ENCODE results near the gene CXCL10.

The CXCL10 gene

DNA sequence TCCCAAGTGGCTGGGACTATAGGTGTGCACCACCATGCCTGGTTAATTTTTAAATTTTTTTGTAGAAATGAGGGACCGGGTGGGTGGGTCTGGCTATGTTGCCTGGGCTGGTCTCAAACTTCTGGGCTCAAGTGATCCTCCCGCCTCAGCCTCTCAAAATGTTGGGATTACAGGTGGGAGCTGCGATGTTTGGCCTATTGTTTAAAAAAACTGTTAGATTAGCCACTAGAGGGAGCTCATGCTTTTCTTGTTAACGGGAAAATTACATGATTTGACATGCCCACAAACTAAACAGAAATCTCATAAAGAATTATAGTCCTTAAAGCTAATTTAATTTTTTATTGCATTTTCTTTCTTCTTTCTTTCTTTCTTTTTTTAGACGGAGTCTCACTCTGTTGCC lies 27.6 kb downstream of the CXCL10 start:
- DNase-seq, result peak; percentile 39

DNA sequence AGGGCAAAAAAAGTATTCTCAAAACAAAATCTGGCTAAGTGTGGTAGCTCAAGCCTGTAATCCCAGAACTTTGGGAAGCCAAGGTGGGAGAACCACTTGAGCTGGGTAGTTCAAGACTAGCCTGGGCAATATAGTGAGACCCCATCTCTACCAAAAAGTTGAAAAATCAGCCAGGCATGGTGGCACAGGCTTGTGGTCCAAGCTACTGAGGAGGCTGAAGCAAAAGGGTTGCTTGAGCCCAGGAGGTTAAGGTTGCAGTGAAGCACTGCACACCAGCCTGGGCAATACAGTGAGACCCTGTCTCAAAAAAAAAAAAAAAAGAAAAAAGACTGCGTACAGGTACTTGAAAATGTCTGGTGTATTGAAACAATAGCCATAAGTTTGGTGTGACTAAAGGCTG lies 30.8 kb downstream of the CXCL10 start:
- DNase-seq, result no peak

DNA sequence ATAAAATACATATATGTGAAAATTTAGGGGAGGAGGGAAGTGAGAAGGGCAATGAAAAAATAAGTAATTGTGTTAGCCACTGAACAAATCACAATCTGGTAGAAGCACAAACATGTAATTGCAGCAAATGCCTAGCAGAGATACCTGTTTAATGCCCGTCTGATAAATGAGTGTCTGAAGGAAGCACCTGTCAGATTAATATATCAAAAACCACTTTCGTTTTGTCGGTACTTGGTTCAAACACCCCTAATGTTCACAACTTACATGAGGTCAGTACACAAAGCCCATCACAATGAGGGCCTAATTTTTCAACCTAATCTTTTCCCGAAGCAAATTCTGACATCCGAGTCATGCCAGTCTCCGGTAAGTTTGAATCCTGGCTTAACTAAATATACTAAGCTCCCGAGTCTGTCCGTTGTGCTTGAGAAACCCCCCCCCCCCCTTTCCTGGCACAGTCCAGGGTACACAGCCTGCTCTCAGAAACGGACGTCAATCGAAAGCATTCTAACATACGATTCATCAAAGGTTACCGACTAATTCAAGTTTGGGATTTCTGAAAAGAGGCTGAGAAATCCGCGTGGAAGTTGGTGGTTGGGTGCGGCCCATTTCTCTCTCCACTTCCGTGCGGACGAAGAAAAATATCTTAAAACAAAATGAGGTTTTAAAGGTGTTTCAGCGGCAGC lies 33.3 kb downstream of the CXCL10 start:
- DNase-seq, result no peak

GRCh38 chr4:75985116-75985515 lies 38.2 kb downstream of the CXCL10 start:
- no peak for DNase-seq

GRCh38 chr4:75980576-75980975 lies 42.7 kb downstream of the CXCL10 start:
- DNase-seq, result no peak

GRCh38 chr4:75976177-75976576 lies 47.1 kb downstream of the CXCL10 start:
- DNase-seq, result no peak

- no peak for DNase-seq
These were observed 49.5 kb downstream of the CXCL10 start for GRCh38 chr4:75973766-75974165.

Measured in right kidney (tissue), 1 donor.